Measurements from ENCODE around the gene KRCC1.

DNA sequence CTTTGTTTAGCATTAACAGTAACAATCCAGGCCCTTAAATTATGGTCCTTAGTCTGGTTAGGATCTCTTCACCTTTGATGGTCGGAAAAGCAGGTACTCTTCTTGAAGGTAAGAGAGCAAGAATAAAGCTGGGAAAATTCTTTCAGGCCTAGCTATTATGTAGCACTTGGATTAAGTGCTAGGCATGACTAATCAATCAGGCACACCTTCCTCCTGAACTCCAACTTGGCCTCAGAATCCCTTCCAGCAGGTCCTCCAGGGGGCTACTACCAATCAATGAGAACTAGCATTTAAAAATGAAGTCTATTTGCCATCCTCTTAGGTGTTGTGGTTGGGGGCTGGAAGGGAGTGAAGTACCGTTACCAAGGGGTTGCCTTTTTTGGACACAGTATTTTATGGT is 15.8 kb upstream of the KRCC1 start:
- TF ChIP-seq FOXP2 (optimal IDR thresholded peaks at IDR 0.05; ENCODE audit: borderline replicate concordance, extremely low read depth, extremely low read length, insufficient read depth) (no peak), TAF1 (IDR thresholded peaks at IDR 0.05; ENCODE audit: borderline replicate concordance, insufficient read depth, low read length) (no peak)
